Renal pelvis (tissue), 12 donors: ENCODE data around the gene PRKCG. TPM values are rescaled to one million over a fixed set of nuclear protein-coding genes. Genes with fewer than 3 reads are reported as not detected.
"Not testable (repeated sequence)": the region's sequence is repeated elsewhere in the genome, so short reads cannot be mapped to it uniquely, and the experiment has no call there.

Source experiments
- DNase-seq: peaks from one replicate; pipeline ENCODE4 v3.0.0-alpha.2; 2013
- long read RNA-seq, 16 experiments: transcript quantifications; one replicate each; lab custom pipeline, GENCODE V29; 2026
- polyA plus RNA-seq, 3 donors: library from polyadenylated mRNA; unstranded; fragments of 120-200 nt; gene quantifications; one replicate each; pipeline ENCODE4 v1.2.1, GENCODE V29; 2013; ENCODE audit not compliant: insufficient read length in 3 of 3

The PRKCG gene
- polyA plus RNA-seq: under 1 TPM; 0.40 to 0.75 (median 0.67) TPM
- long read RNA-seq, donor 1: 0 reads
- long read RNA-seq, donor 2: 0 reads
- long read RNA-seq, donor 3: 0 reads
- long read RNA-seq, donor 4: 0 reads
- long read RNA-seq, donor 5: 0 reads
- long read RNA-seq, donor 6: 0 reads
- long read RNA-seq, donor 7: 0 reads
- long read RNA-seq, donor 8: 0 reads
- long read RNA-seq, donor 9: 0 reads
- long read RNA-seq, donor 10: 0 reads
- long read RNA-seq, donor 11: 0 reads
- long read RNA-seq, donor 12: 0 reads
- long read RNA-seq, donor 13: 0 reads
- long read RNA-seq, donor 14: 0 reads
- long read RNA-seq, donor 15: 0 reads
- long read RNA-seq, donor 16: 0 reads

DNA sequence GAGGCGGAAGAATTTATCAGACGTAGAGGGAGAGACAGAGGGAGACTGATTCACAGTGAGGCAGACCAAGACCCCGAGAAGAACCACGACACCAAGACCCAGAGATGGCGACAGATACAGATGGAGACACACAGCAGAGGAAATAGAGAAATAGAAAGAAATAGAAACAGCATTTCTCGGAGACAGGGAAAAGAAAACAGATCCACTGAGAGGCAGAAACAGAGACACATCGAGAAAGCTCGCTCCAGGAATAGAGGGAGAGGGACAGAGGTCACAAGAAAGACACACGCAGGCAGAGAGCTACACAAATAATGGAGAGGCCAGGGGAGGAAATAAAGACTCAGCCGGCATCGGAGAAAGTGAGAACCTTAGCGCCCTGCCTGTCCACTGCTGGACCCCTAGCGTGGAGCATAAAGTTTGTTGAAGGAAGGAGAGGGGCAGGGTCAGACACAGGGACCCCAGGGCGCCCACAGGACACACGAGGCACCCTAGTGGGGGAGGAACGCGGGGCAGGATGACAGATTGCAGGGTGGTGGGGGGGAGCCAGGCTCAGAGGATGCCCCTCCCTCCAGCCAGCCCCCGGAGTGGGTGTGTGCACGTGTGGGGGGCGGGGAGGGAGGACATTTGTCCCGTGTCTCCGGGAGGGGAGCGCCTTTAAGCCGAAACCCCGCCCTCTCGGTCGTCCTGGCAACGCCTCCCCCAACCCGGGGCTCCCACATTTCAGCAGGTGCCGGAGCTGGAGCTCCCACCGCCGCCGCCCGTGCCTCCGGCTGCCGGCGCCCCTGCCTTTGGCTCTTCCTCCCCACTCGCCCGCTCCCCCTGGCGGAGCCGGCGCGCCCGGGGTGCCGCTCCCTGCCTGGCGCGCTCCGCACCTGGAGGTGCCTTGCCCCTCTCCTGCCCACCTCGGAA lies at the start of gene PRKCG:
PRKCG (plus strand) TSS at position 716 of the 909 bp plus-strand sequence. CDS start 298 bp downstream, outside the sequence.
- DNase-seq: no peak

DNA sequence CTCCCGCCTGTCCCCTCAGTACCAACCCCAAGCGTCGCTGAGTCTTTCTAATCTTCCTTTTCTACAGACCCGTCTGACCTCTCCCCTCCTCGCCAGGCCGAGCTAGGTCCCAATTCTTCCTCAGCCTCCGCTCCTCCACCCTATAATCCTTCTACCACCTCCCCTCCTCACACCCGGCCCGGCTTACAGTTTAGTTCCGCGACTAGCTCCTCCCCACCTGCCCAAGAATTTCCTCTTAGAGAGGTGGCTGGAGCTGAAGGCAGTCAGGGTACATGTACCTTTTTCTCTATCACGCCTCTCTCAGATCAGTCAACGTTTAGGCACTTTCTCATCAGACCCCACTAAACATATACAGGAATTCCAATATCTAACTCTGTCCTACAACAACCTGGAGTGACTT lies 49.1 kb upstream of the PRKCG start:
- DNase-seq: not testable (repeated sequence)

DNA sequence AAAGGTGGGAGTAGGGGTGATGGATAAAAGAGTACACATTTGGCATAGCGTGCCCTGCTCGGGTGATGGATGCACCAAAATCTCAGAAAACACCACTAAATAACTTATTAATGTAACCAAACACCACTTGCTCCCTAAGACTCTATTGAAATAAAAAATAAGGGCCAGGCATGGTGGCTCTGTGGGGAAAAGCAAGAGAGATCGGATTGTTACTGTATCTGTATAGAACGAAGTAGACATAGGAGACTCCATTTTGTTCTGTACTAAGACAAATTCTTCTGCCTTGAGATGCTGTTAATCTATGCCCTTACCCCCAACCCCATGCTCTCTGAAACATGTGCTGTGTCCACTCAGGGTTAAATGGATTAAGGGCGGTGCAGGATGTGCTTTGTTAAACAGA lies 43.6 kb upstream of the PRKCG start:
- DNase-seq: not testable (repeated sequence)

DNA sequence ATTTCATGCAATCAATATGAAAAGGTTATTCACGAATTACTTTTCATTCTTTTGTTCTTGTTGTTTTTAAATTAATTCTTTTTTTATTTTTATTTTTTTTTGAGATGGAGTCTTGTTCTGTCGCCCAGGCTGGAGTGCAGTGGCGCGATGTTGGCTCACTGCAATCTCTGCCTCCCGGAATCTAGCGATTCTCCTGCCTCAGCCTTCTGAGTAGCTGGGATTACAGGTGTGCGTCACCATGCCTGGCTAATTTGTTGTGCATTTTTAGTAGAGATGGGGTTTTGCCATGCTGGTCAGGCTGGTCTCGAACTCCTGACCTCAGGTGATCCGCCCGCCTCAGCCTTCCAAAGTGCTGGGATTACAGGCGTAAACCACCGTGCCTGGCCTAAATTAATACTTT lies 41.8 kb upstream of the PRKCG start:
- not testable (repeated sequence) for DNase-seq

DNA sequence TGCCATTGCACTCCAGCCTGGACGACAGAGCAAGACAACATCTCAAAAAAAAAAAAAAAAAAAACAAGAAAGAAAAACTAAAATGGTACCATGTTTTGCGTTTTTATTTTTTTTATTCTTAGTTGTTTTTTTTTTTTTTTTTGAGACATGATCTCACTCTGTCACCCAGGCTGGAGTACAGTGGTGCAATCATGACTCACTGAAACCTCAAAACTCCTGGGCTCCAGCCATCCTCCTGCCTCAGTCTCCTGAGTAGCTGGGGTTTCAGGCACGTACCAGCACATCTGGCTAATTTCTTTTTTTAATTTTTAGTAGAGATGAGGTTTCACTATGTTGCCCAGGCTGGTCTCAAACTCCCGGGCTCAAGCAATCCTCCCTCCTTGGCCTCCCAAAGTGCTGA lies 41.1 kb upstream of the PRKCG start:
- DNase-seq: not testable (repeated sequence)

DNA sequence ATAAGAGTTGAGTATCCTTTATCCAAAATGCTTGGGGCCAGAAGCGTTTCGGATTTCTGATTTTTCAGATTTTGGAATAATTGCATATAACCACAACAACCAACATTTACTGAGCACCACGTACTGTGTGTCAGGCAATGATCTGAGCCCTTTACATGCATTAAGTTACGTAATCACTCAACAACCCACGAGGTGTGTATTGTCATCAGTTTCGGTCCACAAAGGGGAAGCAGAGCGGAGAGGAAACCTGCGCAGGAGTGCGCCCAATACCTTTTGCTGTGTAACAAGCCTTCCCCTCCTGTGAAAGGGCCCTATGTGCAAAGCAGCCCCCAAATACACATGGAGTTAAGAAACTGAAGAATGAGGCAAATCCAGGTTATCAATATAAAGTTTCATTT lies 37.1 kb upstream of the PRKCG start:
- no peak for DNase-seq

DNA sequence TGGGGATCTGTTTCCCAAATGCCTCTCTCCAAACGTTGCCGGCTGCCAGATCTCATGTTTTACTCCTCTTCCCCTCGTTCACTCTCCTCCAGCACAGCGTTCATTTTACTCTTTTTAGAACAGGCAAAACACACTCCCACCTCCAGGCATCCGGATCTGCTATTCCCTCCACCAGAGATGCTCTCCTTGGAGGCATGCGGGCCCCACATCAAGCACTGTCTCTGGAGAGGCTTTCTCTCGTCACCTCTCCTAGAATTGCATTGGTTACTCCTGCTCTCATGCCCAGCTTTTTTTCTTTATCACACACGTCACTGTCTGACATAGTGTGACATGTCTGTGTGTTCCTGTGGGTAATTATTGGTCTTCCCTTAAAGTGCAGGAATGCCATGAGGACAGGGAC lies 34.4 kb upstream of the PRKCG start:
- DNase-seq: no peak

DNA sequence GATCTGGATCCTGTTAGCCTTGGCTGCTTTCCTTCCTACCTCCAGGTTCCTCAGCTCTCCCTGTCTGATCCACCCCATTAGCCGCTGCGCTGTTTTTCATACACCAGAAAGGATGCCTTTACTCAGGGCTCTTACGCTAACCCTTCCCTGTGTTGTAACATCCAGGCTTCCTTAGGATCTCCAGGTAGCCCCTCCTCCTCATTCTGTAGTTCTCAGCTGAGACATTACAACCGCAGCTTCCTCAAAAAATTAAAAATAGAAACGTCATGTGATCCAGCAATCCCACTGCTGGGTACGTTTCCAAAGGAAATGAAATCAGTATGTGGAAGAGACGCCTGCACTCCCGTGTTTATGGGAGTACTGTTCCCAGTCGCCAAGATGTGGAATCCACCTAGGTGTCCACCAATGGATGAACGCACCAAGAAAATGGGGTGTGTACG lies 32.7 kb upstream of the PRKCG start:
- DNase-seq: no peak

DNA sequence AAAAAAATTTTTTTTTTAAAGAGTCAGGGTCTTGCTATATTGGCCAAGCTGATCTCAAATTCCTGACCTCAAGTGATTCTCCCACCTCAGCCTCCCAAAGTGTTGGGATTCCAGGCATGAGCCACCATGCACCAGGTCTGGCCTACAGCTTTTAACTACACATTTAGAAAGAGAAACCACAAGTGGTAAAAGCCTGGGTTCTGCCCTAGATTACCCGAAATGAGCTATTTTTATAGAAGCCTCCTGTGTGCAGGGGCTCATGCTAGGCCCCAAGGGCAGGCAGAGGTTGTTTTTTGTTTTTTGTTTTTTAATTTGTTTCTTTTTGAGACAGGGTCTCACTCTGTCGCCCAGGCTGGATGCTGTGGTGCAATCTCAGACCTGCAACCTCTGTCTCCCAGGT lies 28.3 kb upstream of the PRKCG start:
- DNase-seq: no peak

DNA sequence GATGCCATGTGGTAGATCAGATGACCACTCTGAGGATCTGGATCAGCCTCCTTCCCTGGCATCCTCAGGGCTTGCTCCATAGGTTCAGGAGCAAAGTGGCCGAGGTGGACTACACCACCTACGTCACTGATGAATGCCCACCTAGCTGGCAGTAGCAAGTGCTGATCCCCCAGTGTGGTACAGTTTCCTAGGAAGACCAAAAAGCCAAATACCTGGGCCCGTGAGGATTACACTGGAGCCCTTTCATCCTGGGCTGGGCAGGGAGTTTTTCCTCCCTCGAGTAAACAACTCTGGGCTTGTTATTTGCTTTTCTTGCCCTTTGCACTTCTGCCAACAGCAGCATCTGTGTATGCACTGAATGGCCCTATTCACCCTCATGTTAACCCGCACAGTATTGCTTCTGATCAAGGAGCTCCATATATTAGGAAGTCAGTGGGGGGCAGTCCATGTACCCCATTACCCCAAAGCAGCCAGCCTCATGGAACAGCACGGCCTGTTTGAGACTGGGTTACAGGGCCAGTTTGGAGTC lies 17.6 kb upstream of the PRKCG start:
- DNase-seq: no peak

DNA sequence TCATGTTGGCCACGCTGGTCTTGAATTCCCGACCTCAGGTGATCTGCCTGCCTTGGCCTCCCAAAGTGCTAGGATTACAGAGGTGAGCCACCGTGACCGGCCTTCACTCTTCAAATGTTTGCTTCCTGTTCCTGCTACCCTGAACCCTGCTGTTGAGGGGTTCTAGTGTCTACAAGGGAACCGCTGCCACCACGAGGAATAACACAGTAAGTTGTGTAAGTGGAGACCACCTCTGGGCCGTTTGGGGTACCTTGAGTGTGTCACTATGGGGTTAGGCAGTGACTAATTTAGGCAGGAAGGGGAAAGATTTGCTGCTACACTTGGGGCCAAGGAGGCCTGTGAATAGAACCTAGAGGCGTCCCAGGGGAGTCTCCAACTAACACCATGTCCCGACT lies 16.5 kb upstream of the PRKCG start:
- DNase-seq: no peak

DNA sequence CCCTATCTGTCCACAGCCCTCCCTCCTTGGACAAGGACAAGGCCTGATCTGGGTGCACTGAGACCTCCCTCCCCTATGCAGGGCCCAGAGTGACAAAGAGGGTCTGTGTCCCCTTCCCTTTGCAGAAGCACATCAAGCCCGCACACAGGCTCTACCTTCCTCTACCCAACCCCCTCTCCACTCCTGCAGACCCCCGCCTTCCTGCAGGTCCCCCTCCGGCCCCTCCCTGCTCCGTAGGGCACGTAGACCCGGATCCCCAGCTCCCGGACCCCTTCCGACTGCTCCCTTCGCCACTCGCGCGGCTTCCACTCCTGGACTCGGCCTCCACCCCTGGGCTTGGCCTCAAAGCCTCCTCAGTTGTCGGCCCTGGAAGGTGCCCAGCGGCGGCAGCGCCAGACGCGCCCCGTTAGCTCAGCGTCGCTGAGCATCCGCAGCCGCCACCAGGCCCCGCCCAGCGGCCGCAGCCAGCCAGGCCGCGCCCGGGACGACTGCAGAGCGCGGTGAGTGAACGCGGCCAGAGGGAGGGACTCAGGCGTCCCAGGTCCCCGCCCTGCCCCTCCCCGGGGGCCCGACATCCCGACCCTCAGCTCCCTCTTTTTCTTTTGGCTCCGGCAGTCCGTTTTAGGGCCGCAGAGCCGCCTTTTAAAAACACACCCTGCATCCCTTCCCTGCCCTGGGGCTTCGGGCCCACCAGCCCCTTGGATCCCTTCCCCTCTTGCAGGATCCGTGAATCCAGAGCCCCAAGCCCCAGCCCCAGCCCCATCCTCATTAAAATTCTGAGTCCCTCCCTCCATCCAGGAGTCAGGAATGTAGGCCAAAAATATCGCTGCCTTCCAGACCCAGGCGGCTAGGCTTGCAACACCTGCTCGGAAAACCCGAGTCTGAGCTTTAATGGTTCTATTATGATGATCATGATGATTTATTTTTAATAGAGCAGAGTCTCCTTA lies 15.8 kb upstream of the PRKCG start:
- no peak for DNase-seq

DNA sequence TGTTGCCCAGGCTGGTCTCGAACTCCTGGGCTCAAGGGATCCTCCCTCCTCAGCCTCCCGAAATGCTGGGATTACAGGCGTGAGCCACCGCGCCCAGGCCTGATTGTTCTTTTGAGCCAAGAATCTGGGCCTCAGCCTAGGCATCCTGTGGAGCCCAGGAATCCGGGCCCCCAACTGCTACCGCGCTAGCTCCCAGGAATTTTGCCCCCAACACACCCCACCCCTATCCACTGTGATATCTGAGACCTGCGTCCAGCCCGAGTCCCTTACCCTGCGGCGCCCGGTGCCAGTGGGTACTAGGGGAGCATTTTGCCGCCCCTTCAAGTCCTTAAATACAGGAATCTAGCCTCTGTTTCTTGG lies 15.2 kb upstream of the PRKCG start:
- DNase-seq: no peak

DNA sequence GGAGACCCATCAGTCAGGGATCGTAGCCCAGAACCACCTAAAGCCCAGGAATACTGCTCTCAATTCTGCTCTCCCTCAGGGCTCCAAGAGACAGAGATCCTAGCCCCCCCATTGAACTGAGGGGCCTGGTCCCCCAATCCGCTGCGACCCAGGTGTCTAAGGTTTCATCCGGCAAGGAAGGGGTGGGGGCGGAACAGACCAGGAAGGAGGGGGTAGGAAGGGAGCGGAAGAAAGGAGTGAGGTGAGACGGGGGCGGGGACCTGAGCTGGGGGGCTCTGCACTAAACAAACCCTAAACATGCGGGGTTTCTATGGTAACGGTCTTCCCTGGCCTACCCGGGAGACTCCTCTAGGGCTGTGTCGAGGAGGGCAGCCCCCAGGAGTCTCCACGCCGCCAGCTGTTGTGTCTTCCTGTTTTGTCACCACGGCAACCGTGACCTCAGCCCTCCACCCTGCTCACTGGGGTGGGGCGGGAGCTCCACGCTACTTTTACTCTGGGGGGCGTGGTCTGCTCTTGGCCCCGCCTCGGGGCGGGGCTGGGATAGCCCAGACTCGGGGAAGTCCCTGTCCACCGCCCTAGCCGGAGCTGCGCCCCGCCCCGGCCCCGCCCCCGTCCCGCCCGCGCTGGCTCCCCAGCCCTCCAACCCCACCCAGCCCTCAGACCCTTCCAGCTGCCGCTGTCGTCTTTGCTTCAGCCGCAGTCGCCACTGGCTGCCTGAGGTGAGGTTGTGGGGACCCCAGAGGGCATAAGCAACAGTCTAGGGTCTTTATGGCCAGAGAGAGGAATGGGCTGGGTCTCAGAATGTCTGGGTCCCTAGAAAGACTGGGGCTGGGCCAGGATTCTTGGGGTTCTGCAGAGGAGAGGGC lies 14.5 kb upstream of the PRKCG start, which contains the start of gene MYADM:
MYADM (plus strand) TSS at position 659 of the 866 bp plus-strand sequence. CDS start 5,647 bp downstream, outside the sequence.
- peak; percentile 99 for DNase-seq

DNA sequence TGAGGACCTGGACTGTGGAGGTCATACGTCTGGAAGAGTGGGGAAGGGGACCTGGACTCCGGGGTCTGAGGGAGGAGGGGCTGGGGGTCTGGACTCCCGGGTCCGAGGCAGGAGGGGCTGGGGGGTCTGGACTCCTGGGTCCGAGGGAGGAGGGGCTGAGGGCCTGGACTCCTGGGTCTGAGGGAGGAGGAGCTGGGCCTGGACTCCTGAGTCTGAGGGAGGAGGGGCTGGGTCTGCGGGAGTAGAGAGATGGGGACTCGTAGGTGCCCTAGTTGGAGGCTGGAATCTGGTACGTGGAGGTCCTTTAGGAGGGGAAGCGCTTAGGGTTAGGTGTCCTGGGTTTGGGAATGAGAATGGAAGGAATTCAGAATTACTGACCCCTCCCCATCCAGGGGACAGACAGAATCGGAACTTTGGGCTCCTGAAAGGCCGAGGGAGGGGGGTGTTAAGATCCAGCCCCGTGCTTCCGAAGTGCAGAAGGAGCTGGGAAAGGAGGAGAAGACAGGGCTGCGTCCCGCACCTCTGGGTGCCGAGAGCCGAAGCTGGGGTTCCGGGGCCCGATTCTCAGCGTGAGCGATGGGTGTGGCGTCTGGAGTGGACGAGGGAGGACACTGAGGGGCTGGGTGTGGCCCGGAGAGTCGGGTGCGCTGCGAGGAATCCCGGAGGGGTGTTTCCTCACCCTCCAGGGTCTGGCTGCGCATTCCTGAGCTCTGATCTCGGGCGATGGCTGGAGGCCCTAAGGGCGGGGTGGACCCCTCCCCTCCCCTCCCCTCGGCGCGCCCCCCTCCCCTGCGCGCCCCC lies 13.7 kb upstream of the PRKCG start:
- no peak for DNase-seq

DNA sequence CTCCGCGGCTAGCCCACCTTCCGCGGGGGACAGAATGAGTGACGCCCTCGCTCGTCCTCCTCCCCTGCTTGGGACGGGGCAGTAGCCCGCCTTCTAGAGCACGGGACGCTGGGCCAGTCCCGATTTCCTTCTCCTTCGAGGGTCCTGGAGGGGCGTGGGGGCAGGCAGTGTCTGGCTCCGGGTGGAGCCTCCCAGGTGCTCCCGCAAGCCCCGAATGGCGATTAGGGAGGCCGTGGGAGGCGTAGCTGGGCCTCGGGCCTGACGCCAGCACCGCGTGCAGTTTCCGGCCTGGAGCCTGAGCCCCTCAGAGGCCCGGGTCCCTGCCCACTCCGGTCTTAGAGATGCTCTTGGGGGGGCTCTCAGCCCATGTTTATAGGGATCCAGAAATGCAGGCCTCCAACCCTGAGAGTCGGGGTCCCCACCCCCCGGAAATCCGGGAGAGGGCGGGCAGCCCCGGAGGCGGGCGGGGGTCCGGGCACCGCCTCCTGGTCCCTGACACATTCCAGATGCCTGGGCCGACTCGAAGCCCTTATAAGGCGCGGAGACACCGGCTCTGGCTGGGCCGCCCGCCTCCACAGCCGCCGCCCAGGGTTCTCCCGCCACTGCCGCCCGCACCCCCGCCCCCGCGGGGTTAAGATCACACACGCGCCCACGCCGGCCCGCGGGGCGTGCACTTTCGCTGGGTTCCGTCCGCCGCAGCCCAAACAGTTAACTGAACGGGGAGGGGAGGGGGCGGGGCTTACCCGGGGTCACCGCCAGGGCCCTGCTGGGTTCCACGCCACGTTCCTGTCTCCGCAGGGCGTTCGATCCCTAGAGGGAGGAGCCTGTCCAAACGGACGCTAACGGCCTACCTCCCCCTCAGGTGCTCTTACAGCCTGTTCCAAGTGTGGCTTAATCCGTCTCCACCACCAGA lies 12.8 kb upstream of the PRKCG start:
- peak; percentile 90 for DNase-seq

DNA sequence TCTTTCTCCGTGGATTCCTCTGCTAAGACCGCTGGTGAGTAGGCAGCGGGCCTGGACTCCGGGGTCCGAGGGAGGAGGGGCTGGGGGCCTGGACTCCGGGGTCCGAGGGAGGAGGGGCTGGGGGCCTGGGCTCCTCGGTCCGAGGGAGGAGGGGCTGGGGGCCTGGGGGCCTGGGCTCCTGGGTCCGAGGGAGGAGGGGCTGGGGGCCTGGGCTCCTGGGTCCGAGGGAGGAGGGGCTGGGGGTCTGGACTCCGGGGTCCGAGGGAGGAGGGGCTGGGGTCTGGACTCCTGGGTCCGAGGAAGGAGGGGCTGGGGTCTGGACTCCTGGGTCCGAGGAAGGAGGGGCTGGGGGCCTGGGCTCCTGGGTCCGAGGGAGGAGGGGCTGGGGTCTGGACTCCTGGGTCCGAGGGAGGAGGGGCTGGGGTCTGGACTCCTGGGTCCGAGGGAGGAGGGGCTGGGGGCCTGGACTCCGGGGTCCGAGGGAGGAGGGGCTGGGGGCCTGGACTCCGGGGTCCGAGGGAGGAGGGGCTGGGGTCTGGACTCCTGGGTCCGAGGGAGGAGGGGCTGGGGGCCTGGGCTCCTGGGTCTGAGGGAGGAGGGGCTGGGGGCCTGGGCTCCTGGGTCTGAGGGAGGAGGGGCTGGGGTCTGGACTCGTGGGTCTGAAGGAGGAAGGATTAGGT lies 12.1 kb upstream of the PRKCG start:
- DNase-seq: not testable (repeated sequence)

DNA sequence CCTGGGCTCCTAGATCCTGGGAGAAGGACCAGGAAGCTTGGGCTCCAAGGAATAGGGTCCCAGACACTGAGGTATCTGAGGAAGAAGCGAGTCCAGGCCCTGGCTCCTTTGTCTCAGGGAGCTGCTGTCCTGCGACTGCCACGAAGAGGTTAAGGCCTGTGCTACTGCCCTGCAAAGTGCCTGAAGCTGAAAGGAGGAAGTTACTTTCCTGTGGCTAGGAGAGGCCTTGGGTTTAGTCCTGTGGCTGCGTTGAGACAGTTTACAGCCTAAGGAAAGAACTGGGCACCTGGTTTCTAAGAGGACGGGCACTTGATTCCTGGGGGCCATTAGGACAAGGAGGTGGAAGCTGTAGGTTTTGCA lies 11.5 kb upstream of the PRKCG start:
- DNase-seq: no peak
